A673 (cell line): ENCODE data around the gene TSEN2.

ENCODE experiments used
- CTCF ChIP-seq: fragments of 300-800, 200-600 bp; sonication (generic); conservative IDR thresholded peaks from 2 replicates; pipeline ENCODE4 v1.5.1; 2017; ENCODE audit warnings: low read depth, mild to moderate bottlenecking, antibody characterized with exemption, low read length, moderate library complexity, mixed read lengths
- EZH2 ChIP-seq: fragments of 200-600 bp; sonication (generic); IDR thresholded peaks from 2 replicates; pipeline ENCODE4 v1.6.1; 2017; ENCODE audit warnings: borderline replicate concordance, low read depth, mild to moderate bottlenecking, mixed read lengths, antibody characterized with exemption, low read length; ENCODE audit not compliant: poor library complexity, severe bottlenecking

- TF ChIP-seq CTCF (no peak), EZH2 (no peak)
These were observed 77.1 kb downstream of the TSEN2 start for GRCh38 chr3:12561397-12561796.
